Vagina (tissue), 2 donors: ENCODE data around the gene POU6F2. TPM values are rescaled to one million over a fixed set of nuclear protein-coding genes. Genes with fewer than 3 reads are reported as not detected.

Experiments used
- DNase-seq, 2 donors: peaks; one replicate each; pipeline ENCODE4 v3.0.0-alpha.2; 2017; ENCODE audit errors: extremely low spot score in 2 of 2
- H3K27ac ChIP-seq: fragments of 200-600 bp; sonication (generic); one replicate; pipeline ENCODE4 v1.5.1; 2019
- H3K27me3 ChIP-seq: fragments of 200-600 bp; sonication (generic); one replicate; pipeline ENCODE4 v1.5.1; 2019
- H3K36me3 ChIP-seq, 2 donors: fragments of 200-600 bp; sonication (generic); one replicate each; pipeline ENCODE4 v1.5.1; 2017 to 2019
- H3K4me1 ChIP-seq: fragments of 200-600 bp; sonication (generic); one replicate; pipeline ENCODE4 v1.5.1; 2019
- H3K4me3 ChIP-seq, 2 donors: fragments of 200-600 bp; sonication (generic); 1 replicate in 1 of 2; 2 replicates in 1 of 2; pipeline ENCODE4 v1.5.1; 2016 to 2019
- H3K9me3 ChIP-seq: fragments of 200-600 bp; sonication (generic); one replicate; pipeline ENCODE4 v1.5.1; 2019
- POLR2A ChIP-seq, 2 donors: fragments of 450-650 bp; IDR thresholded peaks; one replicate each; pipeline ENCODE4 v1.6.1; 2017; ENCODE audit warnings: antibody characterized with exemption in 2 of 2, mild to moderate bottlenecking in 2 of 2, moderate library complexity in 2 of 2
- POLR2AphosphoS5 ChIP-seq, 2 donors: sonication (generic); formaldehyde crosslinking; IDR thresholded peaks; one replicate each; pipeline ENCODE4 v1.9.0; 2017; ENCODE audit warnings: antibody characterized with exemption in 2 of 2, mild to moderate bottlenecking in 2 of 2, low read depth in 1 of 2; ENCODE audit not compliant: insufficient read depth in 1 of 2
- intact Hi-C: fragments of 100-400 bp; cut with DNase I; formaldehyde crosslinking; loops from one replicate; pipeline ENCODE4 v1.15.1; 2023
- total RNA-seq: library from RNA; depleted of rRNA; stranded (reverse); fragments of >200 nt; gene quantifications from one replicate; pipeline ENCODE4 v1.2.3, GENCODE V29; 2016
- TF ChIP-seq, protein P1 (sequence below), 3 experiments: fragments of 450-650 bp in 2 of 3; fragments of 200-600 bp in 1 of 3; sonication (generic) in 1 of 3; IDR thresholded peaks; one replicate each; pipeline ENCODE4 v1.5.1; 2017 to 2019; ENCODE audit warnings: antibody characterized with exemption in 3 of 3, mild to moderate bottlenecking in 2 of 3, moderate library complexity in 2 of 3

Gene POU6F2
- total RNA-seq, 1 donor from 2014 or later = not detected

DNA sequence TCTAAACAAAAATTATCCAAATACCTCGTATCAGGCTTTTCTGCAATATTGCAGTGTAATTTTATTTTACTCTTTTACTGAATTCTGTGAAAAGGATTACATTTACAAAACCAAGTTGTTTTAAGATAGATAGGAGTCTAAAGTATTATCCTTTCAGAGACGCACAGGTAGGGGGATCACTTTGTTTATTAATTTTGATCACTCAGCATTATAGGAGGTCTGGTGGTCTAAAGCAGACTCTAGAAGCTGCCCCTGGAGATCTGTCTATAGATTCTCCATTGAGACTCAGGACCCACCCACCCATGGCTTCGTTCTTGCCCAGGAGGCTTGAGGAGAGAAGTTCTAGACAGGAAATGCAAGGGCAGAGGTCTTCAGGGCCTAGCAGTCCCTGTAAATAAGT lies 365.1 kb downstream of the POU6F2 start:
- intact Hi-C loops = no loop called here
- Histone ChIP-seq H3K4me1 (no peaks in the 10 kb centered on the region), H3K27me3 (no peaks in the 10 kb centered on the region), H3K36me3 (no peaks in the 10 kb centered on the region), H3K4me3 (no peak overlapping the region), H3K9me3 (no peaks in the 10 kb centered on the region), H3K27ac (no peak overlapping the region)
- DNase-seq = no peak
- TF ChIP-seq POLR2AphosphoS5 (IDR thresholded peaks at IDR 0.05; ENCODE audit: insufficient read depth in 1 of 2, low read depth in 1 of 2) (no peak), POLR2A (IDR thresholded peaks at IDR 0.05) (no peak)
- TF ChIP-seq, protein P1, sequence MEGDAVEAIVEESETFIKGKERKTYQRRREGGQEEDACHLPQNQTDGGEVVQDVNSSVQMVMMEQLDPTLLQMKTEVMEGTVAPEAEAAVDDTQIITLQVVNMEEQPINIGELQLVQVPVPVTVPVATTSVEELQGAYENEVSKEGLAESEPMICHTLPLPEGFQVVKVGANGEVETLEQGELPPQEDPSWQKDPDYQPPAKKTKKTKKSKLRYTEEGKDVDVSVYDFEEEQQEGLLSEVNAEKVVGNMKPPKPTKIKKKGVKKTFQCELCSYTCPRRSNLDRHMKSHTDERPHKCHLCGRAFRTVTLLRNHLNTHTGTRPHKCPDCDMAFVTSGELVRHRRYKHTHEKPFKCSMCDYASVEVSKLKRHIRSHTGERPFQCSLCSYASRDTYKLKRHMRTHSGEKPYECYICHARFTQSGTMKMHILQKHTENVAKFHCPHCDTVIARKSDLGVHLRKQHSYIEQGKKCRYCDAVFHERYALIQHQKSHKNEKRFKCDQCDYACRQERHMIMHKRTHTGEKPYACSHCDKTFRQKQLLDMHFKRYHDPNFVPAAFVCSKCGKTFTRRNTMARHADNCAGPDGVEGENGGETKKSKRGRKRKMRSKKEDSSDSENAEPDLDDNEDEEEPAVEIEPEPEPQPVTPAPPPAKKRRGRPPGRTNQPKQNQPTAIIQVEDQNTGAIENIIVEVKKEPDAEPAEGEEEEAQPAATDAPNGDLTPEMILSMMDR (IDR thresholded peaks at IDR 0.05) = no peak

DNA sequence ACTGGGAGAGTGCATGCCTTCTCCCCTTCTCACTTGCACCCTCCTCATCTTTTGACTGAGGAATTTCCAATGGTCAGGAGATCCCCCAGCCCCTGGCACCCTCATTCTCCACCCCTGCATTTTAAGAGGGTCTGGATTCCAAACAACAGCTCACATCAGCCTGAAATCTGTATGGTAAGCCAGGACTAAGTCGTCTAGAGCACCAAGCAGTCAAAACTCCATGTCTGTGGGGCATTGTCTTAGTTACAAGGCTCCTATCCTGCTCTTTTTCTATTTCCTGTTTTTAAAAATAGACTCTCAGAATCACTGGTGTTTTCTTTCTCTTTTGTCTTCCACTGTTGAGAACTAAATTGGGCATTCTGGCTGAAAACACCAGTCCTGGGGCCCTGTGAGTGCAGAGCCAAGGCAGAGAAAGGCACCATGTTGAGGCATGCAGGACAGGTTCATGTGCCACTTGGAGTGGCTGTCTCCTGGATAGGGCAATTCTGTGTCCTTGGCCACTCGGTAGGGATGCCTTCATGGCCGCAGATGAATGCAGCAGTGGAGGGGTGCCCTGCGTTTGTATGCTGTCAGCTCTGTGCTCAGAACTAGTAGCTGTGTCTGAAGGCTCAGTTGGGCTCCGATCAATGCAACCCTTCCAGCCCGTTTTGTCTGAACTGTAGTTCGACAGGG lies 371.9 kb downstream of the POU6F2 start:
- Histone ChIP-seq H3K36me3 (no peaks in the 10 kb centered on the region), H3K9me3 (no peaks in the 10 kb centered on the region), H3K4me3 (no peak overlapping the region), H3K27me3 (no peaks in the 10 kb centered on the region), H3K4me1 (peaks cover 11% of the 10 kb centered on the region), H3K27ac (no peak overlapping the region)
- DNase-seq = no peak
- intact Hi-C loops = no loop called here
- TF ChIP-seq POLR2A (IDR thresholded peaks at IDR 0.05) (no peak), POLR2AphosphoS5 (IDR thresholded peaks at IDR 0.05; ENCODE audit: insufficient read depth in 1 of 2, low read depth in 1 of 2) (no peak)
- TF ChIP-seq, protein P1 (IDR thresholded peaks at IDR 0.05) = no peak

GRCh38 chr7:39353615-39354376 lies 376.1 kb downstream of the POU6F2 start:
- DNase-seq = no peak
- no peak overlapping the region for H3K27ac ChIP-seq

DNA sequence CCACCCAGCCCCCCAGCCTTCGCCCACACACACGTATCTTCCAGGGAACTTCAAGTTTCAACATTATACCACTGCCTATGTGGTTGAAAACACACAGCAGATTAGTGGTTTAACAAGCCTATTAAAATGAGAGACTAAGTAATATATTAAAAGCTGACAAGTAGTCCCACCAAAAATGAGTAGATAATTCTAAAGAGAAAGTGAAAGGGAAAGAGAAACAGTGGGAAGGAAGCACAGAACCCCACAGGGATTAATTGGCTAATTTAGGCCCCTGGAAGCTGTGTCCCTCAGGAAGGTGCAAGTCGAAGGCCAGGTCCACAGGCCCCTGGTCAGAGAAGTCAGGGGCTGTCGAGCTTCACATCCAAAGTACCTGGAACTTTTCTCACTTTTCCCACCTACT lies 378.0 kb downstream of the POU6F2 start:
- H3K4me1 ChIP-seq = peaks cover 11% of the 10 kb centered on the region
- no peaks in the 10 kb centered on the region for H3K36me3 ChIP-seq
- no peak overlapping the region for H3K4me3 ChIP-seq
- DNase-seq = no peak
- TF ChIP-seq, protein P1 (IDR thresholded peaks at IDR 0.05) = no peak
- TF ChIP-seq POLR2AphosphoS5 (IDR thresholded peaks at IDR 0.05; ENCODE audit: insufficient read depth in 1 of 2, low read depth in 1 of 2) = no peak
- TF ChIP-seq POLR2A (IDR thresholded peaks at IDR 0.05) = no peak
- H3K27ac ChIP-seq = no peak overlapping the region
- intact Hi-C loops = no loop called here
- H3K9me3 ChIP-seq = no peaks in the 10 kb centered on the region
- no peaks in the 10 kb centered on the region for H3K27me3 ChIP-seq

More at GRCh38 chr7:39353615-39354376, 376.1 kb downstream of the POU6F2 start:
- Histone ChIP-seq H3K36me3 (no peaks in the 10 kb centered on the region), H3K4me1 (peaks cover 11% of the 10 kb centered on the region), H3K9me3 (no peaks in the 10 kb centered on the region), H3K4me3 (no peak overlapping the region), H3K27me3 (no peaks in the 10 kb centered on the region)
- intact Hi-C loops = no loop called here
- TF ChIP-seq, protein P1 (IDR thresholded peaks at IDR 0.05) = no peak
